Prostate gland (tissue), 2 donors: ENCODE measurements around the gene CCDC127.

Experiments
- POLR2A ChIP-seq: fragments of 450-650 bp; IDR thresholded peaks from one replicate; pipeline ENCODE4 v1.6.1; 2016; ENCODE audit warnings: antibody characterized with exemption, mild to moderate bottlenecking
- POLR2AphosphoS5 ChIP-seq: sonication (generic); formaldehyde crosslinking; IDR thresholded peaks from one replicate; pipeline ENCODE4 v1.6.1; 2017; ENCODE audit warnings: antibody characterized with exemption
- TF ChIP-seq, protein P1 (sequence below), 4 experiments: fragments of 200-600 bp in 2 of 4; fragments of 450-650 bp in 2 of 4; sonication (generic) in 2 of 4; IDR thresholded peaks; 1 replicate in 3 of 4; 2 replicates in 1 of 4; pipeline ENCODE4 v1.5.1; 2016 to 2019; ENCODE audit warnings: antibody characterized with exemption in 4 of 4, mild to moderate bottlenecking in 2 of 4, moderate library complexity in 2 of 4

DNA sequence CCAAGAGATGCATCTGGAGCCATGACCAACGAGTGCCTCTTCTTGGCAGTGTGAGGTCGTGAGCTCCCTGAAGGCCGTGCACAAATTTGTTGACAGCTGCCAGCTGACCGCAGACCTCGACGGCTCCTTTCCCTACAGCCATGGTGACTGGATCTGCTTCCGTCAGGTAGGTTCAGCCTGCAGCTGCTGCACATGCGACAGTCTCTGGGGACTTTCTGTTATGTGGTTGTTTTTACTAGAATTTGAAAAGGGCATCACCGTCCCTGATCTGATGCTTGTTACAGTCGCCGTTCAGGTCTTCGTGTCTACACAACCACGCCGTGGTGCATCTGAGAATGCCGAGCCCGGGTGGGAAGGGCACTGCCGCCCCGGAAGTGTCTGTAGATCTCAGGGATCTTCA, 63.1 kb downstream of the CCDC127 start:
- TF ChIP-seq, protein P1, sequence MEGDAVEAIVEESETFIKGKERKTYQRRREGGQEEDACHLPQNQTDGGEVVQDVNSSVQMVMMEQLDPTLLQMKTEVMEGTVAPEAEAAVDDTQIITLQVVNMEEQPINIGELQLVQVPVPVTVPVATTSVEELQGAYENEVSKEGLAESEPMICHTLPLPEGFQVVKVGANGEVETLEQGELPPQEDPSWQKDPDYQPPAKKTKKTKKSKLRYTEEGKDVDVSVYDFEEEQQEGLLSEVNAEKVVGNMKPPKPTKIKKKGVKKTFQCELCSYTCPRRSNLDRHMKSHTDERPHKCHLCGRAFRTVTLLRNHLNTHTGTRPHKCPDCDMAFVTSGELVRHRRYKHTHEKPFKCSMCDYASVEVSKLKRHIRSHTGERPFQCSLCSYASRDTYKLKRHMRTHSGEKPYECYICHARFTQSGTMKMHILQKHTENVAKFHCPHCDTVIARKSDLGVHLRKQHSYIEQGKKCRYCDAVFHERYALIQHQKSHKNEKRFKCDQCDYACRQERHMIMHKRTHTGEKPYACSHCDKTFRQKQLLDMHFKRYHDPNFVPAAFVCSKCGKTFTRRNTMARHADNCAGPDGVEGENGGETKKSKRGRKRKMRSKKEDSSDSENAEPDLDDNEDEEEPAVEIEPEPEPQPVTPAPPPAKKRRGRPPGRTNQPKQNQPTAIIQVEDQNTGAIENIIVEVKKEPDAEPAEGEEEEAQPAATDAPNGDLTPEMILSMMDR (IDR thresholded peaks at IDR 0.05): no peak
- TF ChIP-seq POLR2A: no peak
- TF ChIP-seq POLR2AphosphoS5: no peak
